ENCODE data around the gene ESPNL. TPM values are rescaled to one million over a fixed set of nuclear protein-coding genes. Genes with fewer than 3 reads are reported as not detected.

ESPNL gene
- total RNA-seq, 2 experiments from 2014 or later, result 0.11 to 0.27 TPM

DNA sequence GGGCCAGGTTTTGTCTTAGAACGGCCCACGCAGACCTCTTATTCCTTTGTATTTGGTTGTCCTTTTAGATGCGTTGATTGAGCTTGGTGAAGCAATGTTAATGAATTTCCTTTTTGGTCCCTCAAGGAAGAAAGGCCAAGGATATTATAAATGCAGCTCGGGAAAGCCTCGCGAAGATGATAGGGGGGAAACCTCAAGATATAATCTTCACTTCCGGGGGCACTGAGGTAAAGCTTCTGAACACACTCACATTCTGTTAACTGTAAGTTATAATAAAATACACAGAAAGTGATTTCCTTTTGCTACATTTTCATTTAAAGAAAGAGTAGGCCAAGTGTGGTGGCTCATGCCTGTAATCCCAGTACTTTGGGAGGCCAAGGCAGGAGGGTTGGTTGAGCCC, 32.2 kb upstream of the ESPNL start:
- no peak overlapping the region for H3K4me3 Mint-ChIP-seq
- TF ChIP-seq, protein P1, sequence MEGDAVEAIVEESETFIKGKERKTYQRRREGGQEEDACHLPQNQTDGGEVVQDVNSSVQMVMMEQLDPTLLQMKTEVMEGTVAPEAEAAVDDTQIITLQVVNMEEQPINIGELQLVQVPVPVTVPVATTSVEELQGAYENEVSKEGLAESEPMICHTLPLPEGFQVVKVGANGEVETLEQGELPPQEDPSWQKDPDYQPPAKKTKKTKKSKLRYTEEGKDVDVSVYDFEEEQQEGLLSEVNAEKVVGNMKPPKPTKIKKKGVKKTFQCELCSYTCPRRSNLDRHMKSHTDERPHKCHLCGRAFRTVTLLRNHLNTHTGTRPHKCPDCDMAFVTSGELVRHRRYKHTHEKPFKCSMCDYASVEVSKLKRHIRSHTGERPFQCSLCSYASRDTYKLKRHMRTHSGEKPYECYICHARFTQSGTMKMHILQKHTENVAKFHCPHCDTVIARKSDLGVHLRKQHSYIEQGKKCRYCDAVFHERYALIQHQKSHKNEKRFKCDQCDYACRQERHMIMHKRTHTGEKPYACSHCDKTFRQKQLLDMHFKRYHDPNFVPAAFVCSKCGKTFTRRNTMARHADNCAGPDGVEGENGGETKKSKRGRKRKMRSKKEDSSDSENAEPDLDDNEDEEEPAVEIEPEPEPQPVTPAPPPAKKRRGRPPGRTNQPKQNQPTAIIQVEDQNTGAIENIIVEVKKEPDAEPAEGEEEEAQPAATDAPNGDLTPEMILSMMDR (IDR thresholded peaks at IDR 0.05), result no peak
- peaks cover 86% of the 10 kb centered on the region for H3K36me3 Mint-ChIP-seq (ENCODE audit: low read depth)
- ATAC-seq (no peak), DNase-seq (no peak)
- H3K27ac Mint-ChIP-seq, result peak overlapping the region; percentile 89
- POLR2A ChIA-PET, result interaction anchor here (0.9 kb wide), 1 partner anchor 10 kb away, joined by 5 read pairs; no protein-coding TSS in a partner anchor
- peaks cover 28% of the 10 kb centered on the region for H3K9me3 Mint-ChIP-seq
- CTCF ChIA-PET, result interaction anchor here (1.9 kb wide), 1 partner anchor 100 kb away, joined by 5 read pairs; no protein-coding TSS in a partner anchor
- H3K27me3 Mint-ChIP-seq, result no peaks in the 10 kb centered on the region
- H3K4me1 Mint-ChIP-seq (ENCODE audit: low read depth), result peaks cover 73% of the 10 kb centered on the region
- intact Hi-C loops (cut with micrococcal nuclease), result loop anchor here (2.0 kb wide), 1 partner anchor 71 kb away; no protein-coding TSS in a partner anchor

DNA sequence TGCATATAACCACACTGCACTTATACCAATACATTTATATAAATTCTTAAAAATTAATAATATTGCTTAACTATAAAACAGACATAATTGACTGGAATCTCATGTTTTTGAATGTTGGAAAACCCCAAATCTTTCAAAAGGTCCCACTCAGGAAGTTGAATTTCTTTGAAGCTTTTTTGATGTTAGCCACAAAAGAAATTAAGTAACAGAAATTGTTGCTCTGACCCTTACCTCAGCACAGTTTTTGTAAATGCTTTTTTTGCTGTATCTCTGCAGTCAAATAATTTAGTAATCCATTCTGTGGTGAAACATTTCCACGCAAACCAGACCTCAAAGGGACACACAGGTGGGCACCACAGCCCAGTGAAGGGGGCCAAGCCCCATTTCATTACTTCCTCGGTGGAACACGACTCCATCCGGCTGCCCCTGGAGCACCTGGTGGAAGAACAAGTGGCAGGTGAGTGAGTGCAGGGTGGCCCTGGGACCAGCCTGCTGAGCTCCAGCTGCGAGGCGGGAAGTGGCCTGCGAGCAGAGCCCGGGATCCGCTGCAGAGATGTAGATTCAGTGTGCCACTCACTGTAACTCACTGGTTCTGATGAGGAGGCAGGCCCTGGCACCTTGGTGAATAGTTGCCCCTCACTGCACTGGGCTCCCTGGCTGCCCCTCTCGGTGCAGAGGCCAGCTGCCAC, 31.0 kb upstream of the ESPNL start:
- TF ChIP-seq, protein P1 (IDR thresholded peaks at IDR 0.05), result no peak
- peaks cover 86% of the 10 kb centered on the region for H3K36me3 Mint-ChIP-seq (ENCODE audit: low read depth)
- intact Hi-C loops (cut with micrococcal nuclease), result loop anchor here (2.0 kb wide), 1 partner anchor 72 kb away; no protein-coding TSS in a partner anchor
- DNase-seq, result peak; percentile 22
- peak overlapping the region; percentile 85 for H3K27ac Mint-ChIP-seq
- no peak overlapping the region for H3K4me3 Mint-ChIP-seq
- no peaks in the 10 kb centered on the region for H3K27me3 Mint-ChIP-seq
- H3K4me1 Mint-ChIP-seq (ENCODE audit: low read depth), result peaks cover 63% of the 10 kb centered on the region
- peaks cover 30% of the 10 kb centered on the region for H3K9me3 Mint-ChIP-seq
- ChIA-PET POLR2A (interaction anchor here (0.7 kb wide), 1 partner anchor 12 kb away, joined by 3 read pairs; no protein-coding TSS in a partner anchor), CTCF (no interaction called here)
- peak; percentile 10 for ATAC-seq

DNA sequence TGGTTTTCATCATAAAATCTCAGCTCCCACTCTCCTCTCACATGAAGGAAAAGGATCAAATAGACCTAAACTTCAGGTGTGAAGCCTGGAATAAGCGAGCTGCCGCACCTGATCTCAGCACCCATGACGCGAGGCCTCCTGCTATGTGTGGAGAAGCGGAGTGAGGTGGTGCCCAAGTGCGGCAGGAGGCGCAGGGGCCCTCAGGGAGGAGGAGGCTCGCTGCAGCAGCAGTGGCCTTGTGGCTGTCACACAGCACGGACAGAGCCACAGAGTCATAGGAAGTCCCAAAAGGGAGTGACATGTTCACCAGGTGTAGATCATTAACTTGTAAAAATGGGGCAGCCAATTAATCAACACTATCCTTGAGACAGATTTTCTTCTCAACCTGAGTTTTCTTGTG, 30.3 kb upstream of the ESPNL start:
- no peak overlapping the region for H3K27ac Mint-ChIP-seq
- DNase-seq (no peak), ATAC-seq (no peak)
- peaks cover 61% of the 10 kb centered on the region for H3K4me1 Mint-ChIP-seq (ENCODE audit: low read depth)
- H3K9me3 Mint-ChIP-seq, result peaks cover 30% of the 10 kb centered on the region
- no peaks in the 10 kb centered on the region for H3K27me3 Mint-ChIP-seq
- TF ChIP-seq, protein P1 (IDR thresholded peaks at IDR 0.05), result no peak
- CTCF ChIA-PET, result no interaction called here
- POLR2A ChIA-PET, result no interaction called here
- peaks cover 86% of the 10 kb centered on the region for H3K36me3 Mint-ChIP-seq (ENCODE audit: low read depth)
- intact Hi-C loops (cut with micrococcal nuclease), result loop anchor here (2.0 kb wide), 1 partner anchor 73 kb away; no protein-coding TSS in a partner anchor
- H3K4me3 Mint-ChIP-seq, result no peak overlapping the region

DNA sequence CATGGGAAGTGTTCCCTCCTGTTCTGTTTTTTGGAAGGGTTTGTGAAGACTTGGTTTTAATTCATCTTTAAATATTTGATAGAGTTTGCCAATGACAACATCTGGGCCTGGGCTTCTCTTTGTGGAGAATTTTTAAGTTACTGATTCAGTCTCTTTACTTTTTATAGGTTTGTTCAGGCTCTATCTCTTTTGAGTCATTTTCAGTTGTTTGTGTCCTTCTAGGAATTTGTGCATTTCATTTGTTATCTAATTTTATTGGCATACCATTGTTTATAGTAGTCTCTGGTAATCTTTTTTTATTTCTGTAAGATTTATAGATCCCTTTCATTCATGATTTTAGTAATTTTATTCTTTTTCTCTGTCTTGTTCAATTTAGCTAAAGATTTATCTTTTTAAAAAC, 24.7 kb upstream of the ESPNL start:
- DNase-seq, result no peak
- peaks cover 10% of the 10 kb centered on the region for H3K9me3 Mint-ChIP-seq
- peaks cover 84% of the 10 kb centered on the region for H3K36me3 Mint-ChIP-seq (ENCODE audit: low read depth)
- CTCF ChIA-PET, result no interaction called here
- POLR2A ChIA-PET, result no interaction called here
- no peaks in the 10 kb centered on the region for H3K27me3 Mint-ChIP-seq
- peaks cover 29% of the 10 kb centered on the region for H3K4me1 Mint-ChIP-seq (ENCODE audit: low read depth)
- H3K4me3 Mint-ChIP-seq, result no peak overlapping the region
- intact Hi-C loops (cut with micrococcal nuclease), result loop anchor here (5.0 kb wide), 1 partner anchor 93 kb away; no protein-coding TSS in a partner anchor
- no peak for ATAC-seq
- TF ChIP-seq, protein P1 (IDR thresholded peaks at IDR 0.05), result no peak
- H3K27ac Mint-ChIP-seq, result peak overlapping the region; percentile 59

DNA sequence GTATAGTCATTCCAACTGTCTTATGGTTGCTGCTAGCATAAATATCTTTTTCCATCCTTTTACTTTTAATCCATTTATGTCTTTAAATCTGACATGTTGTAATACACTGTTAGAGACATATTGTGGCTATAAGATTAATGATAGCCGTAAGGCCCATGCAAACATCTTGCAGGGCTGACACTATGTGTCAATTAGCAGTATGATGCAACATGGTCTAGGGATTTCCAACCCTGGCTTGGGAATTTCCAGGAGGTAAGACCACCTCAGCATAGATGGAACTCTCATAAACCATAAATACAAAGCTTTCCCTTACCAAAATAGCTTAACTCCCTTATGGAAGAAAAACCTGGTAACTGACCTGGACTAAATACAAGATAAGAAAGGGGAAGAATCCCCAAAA, 22.8 kb upstream of the ESPNL start:
- peaks cover 7% of the 10 kb centered on the region for H3K9me3 Mint-ChIP-seq
- no peak for ATAC-seq
- TF ChIP-seq, protein P1 (IDR thresholded peaks at IDR 0.05), result no peak
- no peaks in the 10 kb centered on the region for H3K27me3 Mint-ChIP-seq
- intact Hi-C loops (cut with micrococcal nuclease), result loop anchor here (5.0 kb wide), 1 partner anchor 95 kb away; no protein-coding TSS in a partner anchor
- peaks cover 24% of the 10 kb centered on the region for H3K4me1 Mint-ChIP-seq (ENCODE audit: low read depth)
- ChIA-PET POLR2A (interaction anchor here (0.8 kb wide), 1 partner anchor 9 kb away, joined by 5 read pairs; no protein-coding TSS in a partner anchor), CTCF (interaction anchor here (0.6 kb wide), 1 partner anchor 289 kb away, joined by 4 read pairs; no protein-coding TSS in a partner anchor)
- H3K27ac Mint-ChIP-seq, result peak overlapping the region; percentile 49
- peaks cover 90% of the 10 kb centered on the region for H3K36me3 Mint-ChIP-seq (ENCODE audit: low read depth)
- no peak for DNase-seq
- no peak overlapping the region for H3K4me3 Mint-ChIP-seq
